Endothelial cell (in vitro differentiated cells): Measurements from ENCODE around the gene RUNDC1. TPM values are rescaled to one million over a fixed set of nuclear protein-coding genes. Genes with fewer than 3 reads are reported as not detected.

Experiments used
- DNase-seq: peaks from one replicate; pipeline ENCODE4 v3.0.0; 2021; ENCODE audit warnings: low spot score
- H3K27ac Mint-ChIP-seq: one replicate; pipeline ENCODE4 v1.8.0; 2021; ENCODE audit warnings: mixed read lengths, inconsistent platforms; ENCODE audit not compliant: unreplicated experiment
- H3K27me3 Mint-ChIP-seq: one replicate; pipeline ENCODE4 v1.8.0; 2021; ENCODE audit warnings: mild to moderate bottlenecking, moderate library complexity, mixed read lengths, inconsistent platforms; ENCODE audit not compliant: unreplicated experiment
- H3K36me3 Mint-ChIP-seq: one replicate; pipeline ENCODE4 v1.8.0; 2021; ENCODE audit warnings: mild to moderate bottlenecking, low read depth, mixed read lengths, inconsistent platforms; ENCODE audit not compliant: unreplicated experiment
- H3K4me1 Mint-ChIP-seq: one replicate; pipeline ENCODE4 v1.8.0; 2021; ENCODE audit warnings: mild to moderate bottlenecking, mixed read lengths, inconsistent platforms; ENCODE audit not compliant: unreplicated experiment
- H3K4me3 Mint-ChIP-seq: one replicate; pipeline ENCODE4 v1.8.0; 2021; ENCODE audit warnings: mild to moderate bottlenecking, mixed read lengths, inconsistent platforms; ENCODE audit not compliant: unreplicated experiment
- H3K9me3 Mint-ChIP-seq: one replicate; pipeline ENCODE4 v1.8.0; 2021; ENCODE audit warnings: mixed read lengths, inconsistent platforms; ENCODE audit not compliant: unreplicated experiment
- CTCF ChIP-seq: fragments of 200-600 bp; sonication (generic); IDR thresholded peaks from one replicate; pipeline ENCODE4 v1.5.0; 2021; ENCODE audit warnings: antibody characterized with exemption; ENCODE audit not compliant: unreplicated experiment
- long read RNA-seq: library from polyadenylated mRNA; unstranded; transcript quantifications from one replicate; pipeline ENCODE4 v2.0.0, GENCODE V29; 2020; ENCODE audit not compliant: unreplicated experiment
- total RNA-seq: library from RNA; stranded (reverse); fragmentation: NEBNext Ultra II Directional; extraction: Animal tissue kit (Norgen Biotek cat#: 25700); gene quantifications from one replicate; pipeline ENCODE4 v1.2.1, GENCODE V29; 2021; ENCODE audit not compliant: unreplicated experiment

The RUNDC1 gene
- total RNA-seq, result 12.2 TPM
- long read RNA-seq, transcript RUNDC1-201 (5 exons, 3,828 nt), result major isoform, 6 of 7 reads
- long read RNA-seq, partial matches to known transcripts, result 0 of 7 reads
- long read RNA-seq, other reads (novel, unspliced or antisense), result 1 of 7 reads

GRCh38 chr17:42980274-42980765, at the start of gene RUNDC1:
TSS of gene RUNDC1 (plus strand) at chr17:42980565. CDS start at chr17:42980577, 12 bp downstream.
- no peak for TF ChIP-seq CTCF
- H3K9me3 Mint-ChIP-seq, result no peaks in the 10 kb centered on the region
- H3K4me1 Mint-ChIP-seq, result peaks cover 26% of the 10 kb centered on the region
- H3K4me3 Mint-ChIP-seq, result peak within 1 kb of the TSS; percentile 98
- peak; percentile 90 for DNase-seq
- H3K27me3 Mint-ChIP-seq, result peaks cover 10% of the 10 kb centered on the region
- H3K27ac Mint-ChIP-seq, result peak within 1 kb of the TSS; percentile 94
- peaks cover 10% of the 10 kb centered on the region for H3K36me3 Mint-ChIP-seq

- H3K4me3 Mint-ChIP-seq, result no peak overlapping the region
- no peak overlapping the region for H3K27ac Mint-ChIP-seq
- H3K9me3 Mint-ChIP-seq, result no peaks in the 10 kb centered on the region
- DNase-seq, result peak; percentile 66
- no peak for TF ChIP-seq CTCF
- H3K4me1 Mint-ChIP-seq, result no peaks in the 10 kb centered on the region
- peaks cover 9% of the 10 kb centered on the region for H3K27me3 Mint-ChIP-seq
- H3K36me3 Mint-ChIP-seq, result no peaks in the 10 kb centered on the region
These were observed 42.4 kb upstream of the RUNDC1 start for GRCh38 chr17:42937712-42938596.

- no peak for TF ChIP-seq CTCF
These were observed 36.2 kb upstream of the RUNDC1 start for GRCh38 chr17:42944211-42944610.

GRCh38 chr17:42946812-42947211, 33.6 kb upstream of the RUNDC1 start:
- no peak overlapping the region for H3K27ac Mint-ChIP-seq
- peaks cover 2% of the 10 kb centered on the region for H3K27me3 Mint-ChIP-seq
- no peaks in the 10 kb centered on the region for H3K4me1 Mint-ChIP-seq
- peaks cover 10% of the 10 kb centered on the region for H3K36me3 Mint-ChIP-seq
- H3K9me3 Mint-ChIP-seq, result no peaks in the 10 kb centered on the region
- TF ChIP-seq CTCF, result no peak
- no peak for DNase-seq
- no peak overlapping the region for H3K4me3 Mint-ChIP-seq

More at GRCh38 chr17:42944211-42944610, 36.2 kb upstream of the RUNDC1 start:
- Mint-ChIP-seq H3K27ac (no peak overlapping the region), H3K4me3 (no peak overlapping the region), H3K4me1 (no peaks in the 10 kb centered on the region), H3K27me3 (peaks cover 2% of the 10 kb centered on the region), H3K36me3 (peaks cover 5% of the 10 kb centered on the region), H3K9me3 (no peaks in the 10 kb centered on the region)
- no peak for DNase-seq
